Right atrium auricular region (tissue), 2 donors: Measurements from ENCODE around the gene HTR2B. TPM values are rescaled to one million over a fixed set of nuclear protein-coding genes. Genes with fewer than 3 reads are reported as not detected.

ENCODE experiments used
- DNase-seq: peaks from one replicate; pipeline ENCODE4 v3.0.0-alpha.2; 2019; ENCODE audit warnings: low spot score
- H3K27ac ChIP-seq, 2 donors: fragments of 200-600 bp; sonication (generic); 1 replicate in 1 of 2; 2 replicates in 1 of 2; pipeline ENCODE4 v1.5.1; 2016 to 2019
- H3K27me3 ChIP-seq, 2 donors: fragments of 200-600 bp; sonication (generic); one replicate each; pipeline versions ENCODE4 v1.5.1 to v1.6.0; 2017 to 2019
- H3K36me3 ChIP-seq: fragments of 200-600 bp; sonication (generic); one replicate; pipeline ENCODE4 v1.5.1; 2016
- H3K4me1 ChIP-seq, 2 donors: fragments of 200-600 bp; sonication (generic); one replicate each; pipeline versions ENCODE4 v1.5.1 to v1.6.0; 2017 to 2019
- H3K4me3 ChIP-seq, 2 donors: fragments of 200-600 bp; sonication (generic); 1 replicate in 1 of 2; 2 replicates in 1 of 2; pipeline ENCODE4 v1.5.1; 2017 to 2019; ENCODE audit warnings: mild to moderate bottlenecking in 1 of 2, moderate library complexity in 1 of 2
- H3K9me3 ChIP-seq, 2 donors: fragments of 200-600 bp; sonication (generic); one replicate each; pipeline ENCODE4 v1.5.1; 2019
- CTCF ChIP-seq, 2 donors: fragments of 200-600 bp; sonication (generic); IDR thresholded peaks; one replicate each; pipeline ENCODE4 v1.5.1; 2019; ENCODE audit warnings: antibody characterized with exemption in 2 of 2
- total RNA-seq, 2 donors: library from RNA; depleted of rRNA; stranded (reverse); fragments of >200 nt; gene quantifications; one replicate each; pipeline ENCODE4 v1.1.0, GENCODE V29; 2016

HTR2B gene
- total RNA-seq, 2 donors from 2014 or later = 2.8 to 7.3 TPM

GRCh38 chr2:231133365-231134099, 8.7 kb upstream of the HTR2B start:
- Histone ChIP-seq H3K36me3 (no peaks in the 10 kb centered on the region), H3K4me1 (peaks cover 0 to 7% of the 10 kb centered on the region in 2 donors), H3K27me3 (no peaks in the 10 kb centered on the region), H3K9me3 (no peaks in the 10 kb centered on the region), H3K4me3 (no peak overlapping the region), H3K27ac (no peak overlapping the region)
- TF ChIP-seq CTCF (IDR thresholded peaks at IDR 0.05) = no peak
- no peak for DNase-seq

- no peak for DNase-seq
- Histone ChIP-seq H3K36me3 (no peaks in the 10 kb centered on the region), H3K27me3 (no peaks in the 10 kb centered on the region), H3K4me1 (peaks cover 0 to 7% of the 10 kb centered on the region in 2 donors), H3K9me3 (no peaks in the 10 kb centered on the region), H3K27ac (no peak overlapping the region), H3K4me3 (no peak overlapping the region)
- no peak for TF ChIP-seq CTCF (IDR thresholded peaks at IDR 0.05)
These were observed 7.3 kb upstream of the HTR2B start for GRCh38 chr2:231132129-231132528.

GRCh38 chr2:231130336-231131056, 5.7 kb upstream of the HTR2B start:
- TF ChIP-seq CTCF (IDR thresholded peaks at IDR 0.05) = no peak
- Histone ChIP-seq H3K27ac (no peak overlapping the region), H3K9me3 (no peaks in the 10 kb centered on the region), H3K4me1 (peaks cover 0 to 7% of the 10 kb centered on the region in 2 donors), H3K36me3 (no peaks in the 10 kb centered on the region), H3K27me3 (no peaks in the 10 kb centered on the region), H3K4me3 (no peak overlapping the region)
- DNase-seq = no peak

GRCh38 chr2:231129216-231129615, 4.4 kb upstream of the HTR2B start:
- no peak for DNase-seq
- peaks cover 0 to 16% of the 10 kb centered on the region in 2 donors for H3K4me1 ChIP-seq
- H3K36me3 ChIP-seq = no peaks in the 10 kb centered on the region
- no peak overlapping the region for H3K4me3 ChIP-seq
- no peak for TF ChIP-seq CTCF (IDR thresholded peaks at IDR 0.05)
- H3K9me3 ChIP-seq = no peaks in the 10 kb centered on the region
- no peaks in the 10 kb centered on the region for H3K27me3 ChIP-seq
- H3K27ac ChIP-seq = no peak overlapping the region

GRCh38 chr2:231128541-231128940, 3.7 kb upstream of the HTR2B start:
- no peak for DNase-seq

More at GRCh38 chr2:231128541-231128940, 3.7 kb upstream of the HTR2B start:
- Histone ChIP-seq H3K27ac (no peak overlapping the region), H3K4me1 (peaks cover 0 to 22% of the 10 kb centered on the region in 2 donors), H3K9me3 (no peaks in the 10 kb centered on the region), H3K27me3 (no peaks in the 10 kb centered on the region), H3K4me3 (no peak overlapping the region), H3K36me3 (no peaks in the 10 kb centered on the region)
- no peak for TF ChIP-seq CTCF (IDR thresholded peaks at IDR 0.05)
